NCI-H128 (cell line): Measurements from ENCODE around the gene ZNF613.
"Not testable (repeated sequence)": the region's sequence is repeated elsewhere in the genome, so short reads cannot be mapped to it uniquely, and the experiment has no call there.

Source experiments
- DNase-seq: peaks from one replicate; lab custom pipeline; 2025; ENCODE audit not compliant: unreplicated experiment; lab: John Stamatoyannopoulos, UW

Gene ZNF613

DNA sequence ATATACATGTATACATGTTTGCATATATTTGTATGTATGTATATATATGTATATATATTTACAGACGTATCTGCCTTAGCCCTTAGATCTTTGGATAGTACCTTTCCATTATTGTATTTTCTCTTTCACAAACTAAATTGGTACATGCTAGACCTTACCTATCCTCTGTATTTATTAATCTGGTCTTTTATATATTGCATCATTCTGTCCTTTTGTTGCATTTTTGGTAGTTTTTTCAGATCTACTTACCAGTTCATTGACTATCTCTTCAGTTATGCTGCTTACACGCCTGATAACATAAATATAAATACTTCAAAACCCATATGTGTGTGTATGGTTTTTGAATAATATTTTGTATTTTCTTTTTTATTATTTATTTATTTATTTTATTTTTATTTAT, 11.7 kb downstream of the ZNF613 start:
- DNase-seq, result no peak

GRCh38 chr19:51944798-51945552, 17.7 kb downstream of the ZNF613 start:
- DNase-seq, result no peak

DNA sequence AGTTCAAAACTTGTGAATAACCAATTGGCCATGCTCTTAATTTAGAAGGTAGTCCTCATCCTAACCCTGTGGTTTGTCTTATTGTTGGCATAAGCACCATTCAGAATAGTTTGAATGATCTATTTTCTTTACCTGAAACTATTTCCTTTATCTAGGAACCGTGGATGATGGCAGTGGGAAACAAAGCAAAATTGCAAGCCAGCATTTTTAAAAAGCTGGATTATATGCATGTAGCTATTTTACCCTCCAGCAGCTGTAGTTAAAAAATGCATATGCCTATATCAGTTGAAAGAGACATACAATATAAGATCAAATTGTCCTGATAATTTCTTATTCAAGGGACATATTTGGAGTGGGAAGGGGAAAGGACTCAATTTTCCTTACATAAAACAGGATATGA, 19.3 kb downstream of the ZNF613 start:
- DNase-seq, result no peak

DNA sequence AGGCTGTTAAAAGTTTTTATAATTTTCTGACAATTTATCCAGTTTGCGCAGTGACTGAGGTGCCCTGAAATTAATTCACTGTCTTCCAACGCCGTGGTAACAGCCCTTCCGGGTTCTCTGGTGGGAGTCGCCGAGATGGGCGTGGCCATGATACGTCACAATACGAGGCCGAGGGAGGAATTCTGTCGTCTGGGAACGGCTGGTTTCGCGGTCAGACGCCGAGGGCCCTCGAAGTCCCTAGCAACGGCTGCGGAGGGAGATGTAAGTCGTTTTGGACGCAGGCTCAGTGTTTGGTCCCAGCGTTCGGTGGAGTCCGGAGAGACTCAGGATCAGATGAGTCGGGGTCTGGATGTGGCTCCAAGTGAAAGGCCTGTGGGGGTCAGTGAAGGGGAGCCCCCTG, 21.7 kb downstream of the ZNF613 start:
- no peak for DNase-seq

- DNase-seq, result not testable (repeated sequence)
Observed at GRCh38 chr19:51957846-51958245, 30.6 kb downstream of the ZNF613 start.

DNA sequence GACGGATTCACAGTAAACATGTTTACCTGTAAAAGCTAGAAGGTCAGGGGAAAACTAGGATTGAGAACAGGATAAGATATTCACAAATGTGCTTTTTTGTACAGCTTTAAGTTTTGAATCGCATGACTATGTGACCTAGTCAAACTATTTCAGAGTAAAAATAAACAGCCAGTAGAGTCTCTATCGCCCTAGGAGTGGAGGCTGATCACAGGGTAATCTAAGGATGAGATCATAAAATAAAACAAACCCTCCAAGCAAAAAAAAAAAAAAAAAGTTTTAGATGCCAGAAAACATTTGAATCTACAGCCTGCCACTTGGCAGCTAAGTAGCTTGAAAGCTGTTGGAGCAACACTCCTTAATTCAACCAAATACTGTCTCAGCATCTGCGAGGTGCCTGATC, 32.5 kb downstream of the ZNF613 start:
- no peak for DNase-seq

GRCh38 chr19:51960621-51961233, 33.5 kb downstream of the ZNF613 start:
- DNase-seq, result not testable (repeated sequence)

DNA sequence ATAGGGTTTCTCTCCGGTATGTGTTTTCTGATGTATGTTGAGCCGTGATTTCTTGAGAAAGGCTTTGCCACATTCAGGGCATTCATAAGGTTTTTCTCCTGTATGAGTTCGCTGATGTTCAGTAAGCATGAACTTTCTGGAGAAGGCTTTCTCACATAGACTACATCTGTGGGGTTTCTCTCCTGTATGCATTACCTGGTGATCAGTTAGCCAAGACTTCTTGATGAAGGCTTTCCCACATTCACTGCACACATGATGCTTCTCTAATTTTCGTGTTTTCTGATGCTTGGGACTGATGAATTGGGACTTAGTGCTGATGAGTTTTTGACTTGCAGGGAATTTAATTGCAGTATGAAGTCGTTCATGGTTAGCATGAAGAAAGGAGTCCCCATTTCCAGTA, 38.3 kb downstream of the ZNF613 start:
- no peak for DNase-seq

GRCh38 chr19:51970718-51971117, 43.4 kb downstream of the ZNF613 start:
- no peak for DNase-seq

DNA sequence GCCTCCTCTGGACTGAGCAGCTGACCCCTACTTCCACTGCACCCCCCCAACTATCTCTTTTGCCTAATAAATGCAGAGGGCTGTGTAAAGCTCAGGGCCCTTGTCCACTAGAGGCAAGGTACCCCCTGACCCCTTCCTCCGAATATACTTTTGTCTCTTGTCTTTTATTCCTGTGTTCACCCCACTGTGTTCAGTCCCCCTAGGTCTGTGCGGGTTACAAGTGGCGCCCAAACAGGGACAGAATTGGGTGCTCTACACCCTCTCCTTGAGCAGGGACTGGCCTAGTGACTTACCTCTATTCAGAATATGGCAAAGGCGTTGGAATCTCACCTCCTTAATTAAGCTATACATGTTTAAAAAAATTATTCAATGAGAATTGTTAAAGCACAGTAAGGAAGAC, 44.4 kb downstream of the ZNF613 start:
- no peak for DNase-seq

- DNase-seq, result not testable (repeated sequence)
Observed at GRCh38 chr19:51975787-51976186, 48.5 kb downstream of the ZNF613 start.

GRCh38 chr19:51976852-51977251, 49.6 kb downstream of the ZNF613 start:
- no peak for DNase-seq

GRCh38 chr19:51977346-51977745, 50.1 kb downstream of the ZNF613 start:
- no peak for DNase-seq

- no peak for DNase-seq
Observed at GRCh38 chr19:51978882-51979281, 51.6 kb downstream of the ZNF613 start.

DNA sequence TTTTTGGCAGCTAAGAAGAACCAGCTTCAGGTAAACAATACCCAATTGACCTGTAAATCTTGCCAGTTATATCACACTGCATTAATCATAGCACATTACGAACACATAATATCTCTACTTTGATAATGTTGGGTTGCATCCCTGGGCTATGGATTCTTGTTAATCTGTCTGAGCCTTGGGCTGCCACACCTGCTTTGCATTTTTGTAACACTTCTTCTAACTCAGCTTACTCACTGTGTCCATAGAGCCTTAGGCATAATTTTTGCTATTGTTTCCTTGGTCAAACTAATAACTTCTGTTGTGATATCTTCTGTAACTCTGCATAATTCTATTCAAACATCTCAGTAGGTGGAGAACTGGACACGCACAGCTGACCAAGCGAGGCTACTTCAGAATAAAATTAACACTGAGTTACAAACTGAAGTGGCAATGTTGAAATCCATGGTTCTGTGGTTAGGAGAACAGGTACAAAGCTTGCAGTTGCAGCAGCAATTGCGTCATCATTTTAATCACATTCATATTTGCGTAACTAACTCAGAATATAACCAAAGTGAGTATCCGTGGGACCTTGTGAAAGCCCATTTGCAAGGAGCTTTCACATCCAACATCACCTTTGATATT, 53.0 kb downstream of the ZNF613 start:
- DNase-seq, result no peak

- not testable (repeated sequence) for DNase-seq
Observed at GRCh38 chr19:51980926-51981325, 53.7 kb downstream of the ZNF613 start.

GRCh38 chr19:51983361-51983760, 56.1 kb downstream of the ZNF613 start:
- no peak for DNase-seq

DNA sequence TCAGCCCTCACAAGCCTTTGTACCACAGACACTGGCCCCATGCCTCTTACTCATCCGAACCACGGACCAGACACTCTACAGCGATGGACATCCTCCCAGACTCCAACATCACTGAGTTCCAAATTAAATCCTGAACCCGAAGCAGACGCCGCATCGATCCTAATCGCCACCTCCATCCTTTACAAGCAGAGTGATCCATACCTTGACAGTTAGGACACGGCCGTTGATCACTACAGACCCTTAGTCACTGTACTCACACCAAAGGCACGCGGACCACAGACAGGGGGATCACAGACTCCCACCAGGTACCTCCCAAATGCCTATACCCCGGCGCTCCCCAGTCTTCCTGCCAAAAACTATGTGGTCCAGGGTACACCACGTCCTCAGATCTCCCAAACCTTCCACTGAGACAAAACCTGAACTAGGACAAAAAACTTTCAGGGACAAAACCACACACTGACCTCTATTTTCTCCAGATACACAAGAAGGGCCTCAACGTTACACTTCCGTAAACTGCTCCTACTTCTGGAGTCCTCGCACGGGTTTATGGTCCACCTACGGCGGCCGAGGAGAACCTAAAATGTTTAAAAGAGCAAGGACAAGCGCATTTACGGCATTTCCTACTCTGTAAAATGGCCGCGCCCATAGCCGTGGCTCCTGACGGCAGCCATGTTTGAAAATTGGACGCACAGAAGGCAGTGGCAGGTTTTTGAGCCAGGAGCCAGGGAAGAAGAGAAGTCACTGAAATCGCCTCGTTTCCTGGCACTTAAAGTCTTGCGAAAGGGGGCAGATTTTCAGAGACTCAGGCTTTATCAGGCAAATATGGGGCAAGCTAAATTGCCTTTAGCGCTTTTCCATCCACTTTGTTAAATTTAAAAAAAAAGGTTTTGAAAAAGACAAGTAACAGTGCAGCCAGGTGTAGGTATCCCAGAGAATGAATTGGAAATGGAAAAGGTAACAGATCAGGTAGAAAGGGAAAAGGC, 59.3 kb downstream of the ZNF613 start, which contains the start of gene ZNF350:
TSS of gene ZNF350 (minus strand) at position 532 of the 983 bp plus-strand sequence. CDS start 12,480 bp downstream, outside the sequence.
- peak; percentile 83 for DNase-seq

DNA sequence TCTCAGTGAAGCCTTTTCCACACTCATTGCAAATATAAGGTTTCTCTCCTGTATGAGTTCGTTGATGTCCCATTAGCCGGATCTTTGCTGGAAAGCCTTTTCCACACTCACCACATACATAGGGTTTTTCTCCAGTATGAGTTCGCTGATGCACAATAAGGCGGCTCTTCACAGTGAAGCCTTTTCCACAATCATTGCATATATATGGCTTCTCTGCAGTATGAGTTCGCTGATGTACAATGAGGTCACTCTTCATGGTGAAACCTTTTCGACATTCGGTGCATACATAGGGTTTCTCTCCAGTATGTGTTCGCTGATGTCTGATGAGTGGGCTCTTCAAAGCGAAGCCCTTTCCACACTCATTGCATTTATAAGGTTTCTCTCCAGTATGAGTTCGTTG, 66.2 kb downstream of the ZNF613 start:
- no peak for DNase-seq

DNA sequence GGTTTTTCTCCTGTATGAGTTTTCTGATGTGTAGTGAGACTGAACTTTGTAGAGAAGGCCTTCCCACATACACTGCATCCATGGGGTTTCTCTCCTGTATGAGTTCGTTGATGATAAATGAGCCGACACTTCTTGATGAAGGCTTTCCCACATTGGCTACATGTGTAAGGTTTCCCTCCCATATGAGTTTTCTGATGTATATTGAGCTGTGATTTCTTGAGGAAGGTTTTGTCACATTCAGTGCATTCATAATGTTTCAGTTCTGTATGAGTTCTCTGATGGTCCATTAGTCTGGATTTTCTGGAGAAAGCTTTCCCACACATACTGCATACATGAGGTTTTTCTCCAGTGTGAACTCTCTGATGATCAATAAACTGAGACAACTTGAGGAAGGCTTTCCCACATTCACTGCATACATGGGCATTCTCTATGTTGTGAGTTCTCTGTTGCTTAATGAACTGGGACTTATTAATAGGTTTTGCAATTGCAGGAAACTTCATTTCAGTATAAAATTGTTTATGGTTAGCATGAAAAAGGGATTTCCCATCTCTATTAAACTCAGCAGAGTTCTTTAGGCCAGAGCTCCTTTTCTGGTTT, 66.9 kb downstream of the ZNF613 start:
- no peak for DNase-seq
